ENCODE results near the gene KCNQ1. TPM values are rescaled to one million over a fixed set of nuclear protein-coding genes. Genes with fewer than 3 reads are reported as not detected.

Gene KCNQ1
- total RNA-seq, 2 experiments from 2014 or later = 8.7 to 9.5 TPM

GRCh38 chr11:2570841-2571597 is 126.2 kb downstream of the KCNQ1 start:
- no peaks in the 10 kb centered on the region for H3K36me3 Mint-ChIP-seq (ENCODE audit: low read depth)
- intact Hi-C loops (cut with micrococcal nuclease) = no loop called here
- H3K4me3 Mint-ChIP-seq = no peak overlapping the region
- no peaks in the 10 kb centered on the region for H3K27me3 Mint-ChIP-seq
- DNase-seq (no peak), ATAC-seq (no peak)
- POLR2A ChIA-PET = no interaction called here
- H3K4me1 Mint-ChIP-seq (ENCODE audit: low read depth) = no peaks in the 10 kb centered on the region
- no peak overlapping the region for H3K27ac Mint-ChIP-seq
- TF ChIP-seq, protein P1, sequence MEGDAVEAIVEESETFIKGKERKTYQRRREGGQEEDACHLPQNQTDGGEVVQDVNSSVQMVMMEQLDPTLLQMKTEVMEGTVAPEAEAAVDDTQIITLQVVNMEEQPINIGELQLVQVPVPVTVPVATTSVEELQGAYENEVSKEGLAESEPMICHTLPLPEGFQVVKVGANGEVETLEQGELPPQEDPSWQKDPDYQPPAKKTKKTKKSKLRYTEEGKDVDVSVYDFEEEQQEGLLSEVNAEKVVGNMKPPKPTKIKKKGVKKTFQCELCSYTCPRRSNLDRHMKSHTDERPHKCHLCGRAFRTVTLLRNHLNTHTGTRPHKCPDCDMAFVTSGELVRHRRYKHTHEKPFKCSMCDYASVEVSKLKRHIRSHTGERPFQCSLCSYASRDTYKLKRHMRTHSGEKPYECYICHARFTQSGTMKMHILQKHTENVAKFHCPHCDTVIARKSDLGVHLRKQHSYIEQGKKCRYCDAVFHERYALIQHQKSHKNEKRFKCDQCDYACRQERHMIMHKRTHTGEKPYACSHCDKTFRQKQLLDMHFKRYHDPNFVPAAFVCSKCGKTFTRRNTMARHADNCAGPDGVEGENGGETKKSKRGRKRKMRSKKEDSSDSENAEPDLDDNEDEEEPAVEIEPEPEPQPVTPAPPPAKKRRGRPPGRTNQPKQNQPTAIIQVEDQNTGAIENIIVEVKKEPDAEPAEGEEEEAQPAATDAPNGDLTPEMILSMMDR (IDR thresholded peaks at IDR 0.05) = no peak
- CTCF ChIA-PET = interaction anchor here (1.5 kb wide), 1 partner anchor 40 kb away, joined by 3 read pairs; no protein-coding TSS in a partner anchor
- no peaks in the 10 kb centered on the region for H3K9me3 Mint-ChIP-seq

DNA sequence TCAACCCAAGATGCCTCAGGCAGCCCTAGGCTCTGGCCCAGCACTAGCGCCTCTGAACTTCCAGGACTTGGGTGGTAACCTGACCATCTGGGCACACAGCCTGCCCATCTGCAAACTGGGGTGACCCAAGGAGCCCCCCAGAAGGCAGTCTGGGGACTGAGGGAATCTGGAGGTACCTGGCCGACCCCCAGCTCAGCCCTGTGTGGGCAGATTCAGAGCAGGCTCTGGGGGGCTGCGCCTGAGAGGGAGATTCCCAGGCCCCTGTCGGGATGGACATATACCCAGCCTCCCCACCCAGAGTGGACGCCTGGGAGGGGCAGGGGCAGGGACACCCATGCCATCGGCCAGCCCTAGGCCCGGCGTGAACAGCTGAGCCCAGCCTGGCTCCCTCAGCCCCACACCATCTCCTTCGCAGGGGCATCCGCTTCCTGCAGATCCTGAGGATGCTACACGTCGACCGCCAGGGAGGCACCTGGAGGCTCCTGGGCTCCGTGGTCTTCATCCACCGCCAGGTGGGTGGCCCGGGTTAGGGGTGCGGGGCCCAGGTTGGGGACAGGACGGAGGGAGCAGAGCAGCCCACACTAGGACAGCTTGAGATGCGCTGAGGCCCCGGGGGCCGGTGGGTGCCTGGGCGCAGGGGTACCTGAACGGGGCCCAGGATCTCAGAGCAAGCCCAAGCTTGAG is 126.9 kb downstream of the KCNQ1 start:
- DNase-seq = no peak
- H3K27ac Mint-ChIP-seq = no peak overlapping the region
- H3K4me3 Mint-ChIP-seq = no peak overlapping the region
- H3K36me3 Mint-ChIP-seq (ENCODE audit: low read depth) = no peaks in the 10 kb centered on the region
- H3K4me1 Mint-ChIP-seq (ENCODE audit: low read depth) = no peaks in the 10 kb centered on the region
- H3K27me3 Mint-ChIP-seq = no peaks in the 10 kb centered on the region
- intact Hi-C loops (cut with micrococcal nuclease) = no loop called here
- TF ChIP-seq, protein P1 (IDR thresholded peaks at IDR 0.05) = no peak
- no peak for ATAC-seq
- ChIA-PET POLR2A (no interaction called here), CTCF (interaction anchor here (1.5 kb wide), 1 partner anchor 41 kb away, joined by 3 read pairs; no protein-coding TSS in a partner anchor)
- no peaks in the 10 kb centered on the region for H3K9me3 Mint-ChIP-seq

DNA sequence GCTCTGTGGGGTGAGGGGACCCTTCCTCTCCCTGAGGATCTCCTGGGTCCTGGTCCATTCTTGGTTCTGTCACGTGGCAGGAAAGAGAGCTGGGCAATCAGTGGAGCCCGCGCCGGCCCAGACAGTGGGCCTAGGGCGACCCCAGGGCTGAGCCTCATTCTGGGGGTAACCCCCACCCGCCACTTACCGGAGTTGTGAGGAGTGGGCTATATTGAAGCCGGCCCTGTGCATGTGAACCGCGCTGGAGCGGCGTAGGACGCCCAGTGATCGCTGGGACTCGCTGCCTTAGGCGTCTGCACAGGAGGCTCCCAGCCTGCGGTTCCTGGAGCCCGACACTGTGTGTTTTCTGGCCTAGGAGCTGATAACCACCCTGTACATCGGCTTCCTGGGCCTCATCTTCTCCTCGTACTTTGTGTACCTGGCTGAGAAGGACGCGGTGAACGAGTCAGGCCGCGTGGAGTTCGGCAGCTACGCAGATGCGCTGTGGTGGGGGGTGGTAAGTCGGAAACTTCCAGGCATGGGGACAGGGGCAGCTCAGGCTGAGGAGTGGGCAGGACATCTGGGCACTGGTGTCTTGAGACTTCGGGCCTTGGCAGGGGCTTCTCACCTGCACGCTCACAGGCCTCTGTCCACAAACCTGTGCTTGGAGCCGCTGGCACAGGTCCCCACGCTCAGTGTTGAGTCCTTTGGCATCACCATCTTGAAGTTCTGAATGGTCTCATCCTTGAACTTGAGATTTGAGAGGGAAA is 127.9 kb downstream of the KCNQ1 start:
- Mint-ChIP-seq H3K4me3 (no peak overlapping the region), H3K4me1 (ENCODE audit: low read depth) (no peaks in the 10 kb centered on the region), H3K9me3 (no peaks in the 10 kb centered on the region), H3K36me3 (ENCODE audit: low read depth) (no peaks in the 10 kb centered on the region), H3K27me3 (no peaks in the 10 kb centered on the region), H3K27ac (no peak overlapping the region)
- CTCF ChIA-PET = interaction anchor here (1.5 kb wide), 1 partner anchor 42 kb away, joined by 3 read pairs; no protein-coding TSS in a partner anchor
- POLR2A ChIA-PET = no interaction called here
- no peak for DNase-seq
- intact Hi-C loops (cut with micrococcal nuclease) = no loop called here
- TF ChIP-seq, protein P1 (IDR thresholded peaks at IDR 0.05) = no peak
- no peak for ATAC-seq

DNA sequence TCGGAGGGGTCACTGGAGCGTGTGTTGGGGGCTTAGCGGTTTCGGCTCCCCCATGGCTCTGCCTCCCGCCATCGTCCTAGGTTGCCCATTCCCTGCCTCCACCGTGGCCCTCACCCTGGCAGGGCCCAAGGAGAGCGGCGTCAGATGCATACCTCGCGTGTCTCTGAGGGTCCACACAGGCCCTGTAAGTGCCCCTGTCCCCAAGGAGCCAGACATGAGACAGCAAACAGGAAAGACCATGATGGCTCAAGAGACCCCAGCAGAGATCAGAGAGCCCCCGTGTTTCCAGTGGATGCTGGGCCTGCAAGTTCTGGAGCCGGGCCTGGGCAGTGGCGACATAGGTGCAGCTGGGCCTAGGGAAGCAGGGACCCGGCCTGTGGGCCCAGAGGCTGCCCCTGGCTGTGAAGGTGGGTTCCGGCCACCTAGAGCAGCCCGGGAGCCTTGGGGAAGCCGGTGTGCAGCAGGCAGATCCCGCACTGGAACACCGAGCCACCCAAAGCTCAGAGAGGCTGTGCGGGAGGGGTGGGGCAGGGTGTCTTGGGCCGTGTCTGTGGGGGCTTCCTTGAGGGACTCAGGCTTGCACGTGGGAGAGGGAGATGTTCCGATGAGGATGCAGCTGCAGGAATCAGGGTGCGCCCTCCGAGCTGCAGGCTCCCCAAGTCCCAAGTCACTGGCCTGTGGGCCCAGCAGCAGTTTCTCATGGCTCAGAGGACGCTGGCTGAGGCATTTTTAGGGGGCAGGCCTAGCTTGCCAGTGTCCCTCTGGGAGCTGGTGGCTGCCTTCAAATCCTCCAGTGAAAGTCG is 128.6 kb downstream of the KCNQ1 start:
- no peak overlapping the region for H3K4me3 Mint-ChIP-seq
- ATAC-seq (no peak), DNase-seq (no peak)
- H3K4me1 Mint-ChIP-seq (ENCODE audit: low read depth) = no peaks in the 10 kb centered on the region
- H3K9me3 Mint-ChIP-seq = no peaks in the 10 kb centered on the region
- no peaks in the 10 kb centered on the region for H3K36me3 Mint-ChIP-seq (ENCODE audit: low read depth)
- H3K27me3 Mint-ChIP-seq = no peaks in the 10 kb centered on the region
- TF ChIP-seq, protein P1 (IDR thresholded peaks at IDR 0.05) = no peak
- ChIA-PET CTCF (no interaction called here), POLR2A (no interaction called here)
- H3K27ac Mint-ChIP-seq = no peak overlapping the region
- intact Hi-C loops (cut with micrococcal nuclease) = no loop called here

All from activated CD8-positive, alpha-beta T cell treated with anti-CD3 and anti-CD28 coated beads for 36 hours (primary cell).